ENCODE results near the gene SLC39A2. TPM values are rescaled to one million over a fixed set of nuclear protein-coding genes. Genes with fewer than 3 reads are reported as not detected.

The SLC39A2 gene
- total RNA-seq, 1 experiment from 2014 or later, result not detected

GRCh38 chr14:21030531-21030930 lies 31.4 kb downstream of the SLC39A2 start:
- Mint-ChIP-seq H3K9me3 (ENCODE audit: unreplicated experiment) (no peaks in the 10 kb centered on the region), H3K4me1 (ENCODE audit: insufficient read depth, unreplicated experiment) (no peaks in the 10 kb centered on the region), H3K36me3 (ENCODE audit: insufficient read depth, unreplicated experiment) (no peaks in the 10 kb centered on the region), H3K27ac (ENCODE audit: low read depth, unreplicated experiment) (no peak overlapping the region), H3K27me3 (ENCODE audit: insufficient read depth, unreplicated experiment) (no peaks in the 10 kb centered on the region), H3K4me3 (ENCODE audit: unreplicated experiment) (no peak overlapping the region)
- ChIA-PET CTCF (interaction anchor here (0.7 to 6.6 kb wide), 3 partner anchors 10 to 31 kb away, joined by 4 to 104 read pairs (median 25); partner anchors contain the start of gene SLC39A2), POLR2A (no interaction called here)
- TF ChIP-seq, protein P1, sequence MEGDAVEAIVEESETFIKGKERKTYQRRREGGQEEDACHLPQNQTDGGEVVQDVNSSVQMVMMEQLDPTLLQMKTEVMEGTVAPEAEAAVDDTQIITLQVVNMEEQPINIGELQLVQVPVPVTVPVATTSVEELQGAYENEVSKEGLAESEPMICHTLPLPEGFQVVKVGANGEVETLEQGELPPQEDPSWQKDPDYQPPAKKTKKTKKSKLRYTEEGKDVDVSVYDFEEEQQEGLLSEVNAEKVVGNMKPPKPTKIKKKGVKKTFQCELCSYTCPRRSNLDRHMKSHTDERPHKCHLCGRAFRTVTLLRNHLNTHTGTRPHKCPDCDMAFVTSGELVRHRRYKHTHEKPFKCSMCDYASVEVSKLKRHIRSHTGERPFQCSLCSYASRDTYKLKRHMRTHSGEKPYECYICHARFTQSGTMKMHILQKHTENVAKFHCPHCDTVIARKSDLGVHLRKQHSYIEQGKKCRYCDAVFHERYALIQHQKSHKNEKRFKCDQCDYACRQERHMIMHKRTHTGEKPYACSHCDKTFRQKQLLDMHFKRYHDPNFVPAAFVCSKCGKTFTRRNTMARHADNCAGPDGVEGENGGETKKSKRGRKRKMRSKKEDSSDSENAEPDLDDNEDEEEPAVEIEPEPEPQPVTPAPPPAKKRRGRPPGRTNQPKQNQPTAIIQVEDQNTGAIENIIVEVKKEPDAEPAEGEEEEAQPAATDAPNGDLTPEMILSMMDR (IDR thresholded peaks at IDR 0.05; ENCODE audit: unreplicated experiment), result no peak
- no peak for DNase-seq (ENCODE audit: unreplicated experiment)
- BruUV-seq (replicated peaks), result no TSS peak
- intact Hi-C loops (cut with micrococcal nuclease), result no loop called here

DNA sequence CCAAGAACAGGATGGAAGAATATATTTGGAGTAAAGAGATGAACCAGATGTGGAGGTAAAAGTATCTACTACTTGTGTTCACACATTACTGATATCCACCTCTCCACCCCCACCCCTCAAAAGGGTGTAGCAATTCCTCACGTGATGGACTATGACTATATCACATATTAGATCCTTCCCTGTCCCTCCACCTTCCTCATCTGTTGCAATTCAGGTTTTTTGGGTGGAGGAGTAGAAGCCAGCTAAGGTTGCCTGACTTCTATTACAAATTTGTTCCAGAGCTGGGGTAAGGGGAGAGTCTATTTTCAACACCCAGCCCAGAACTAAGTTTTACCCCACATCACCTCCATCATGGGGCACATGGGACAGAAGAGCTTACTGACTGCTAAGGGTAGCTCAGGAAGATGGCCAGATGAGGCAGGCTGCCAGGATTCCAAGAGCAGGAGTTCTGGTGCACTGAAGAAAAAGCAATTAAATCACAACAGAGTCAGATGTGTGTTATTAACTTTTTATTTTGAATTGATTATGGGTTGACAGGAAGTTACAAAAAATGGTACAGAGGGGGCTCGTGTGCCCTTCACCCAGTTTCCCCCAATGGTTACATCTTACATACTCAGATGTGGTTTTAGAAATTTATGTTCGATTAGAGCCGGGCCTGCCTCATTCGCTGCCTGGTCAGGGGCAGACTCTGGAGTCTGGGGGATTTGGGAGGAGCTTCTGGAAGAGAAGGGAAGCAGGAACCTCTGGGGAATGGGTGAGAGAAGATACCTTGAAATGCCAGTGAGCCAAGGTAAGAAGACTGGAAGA lies 33.4 kb downstream of the SLC39A2 start:
- CTCF ChIA-PET, result interaction anchor here (0.6 to 6.6 kb wide), 12 partner anchors 8 to 348 kb away, joined by 3 to 104 read pairs (median 5); partner anchors contain the start of gene RNASE4
- Mint-ChIP-seq H3K27ac (ENCODE audit: low read depth, unreplicated experiment) (no peak overlapping the region), H3K4me1 (ENCODE audit: insufficient read depth, unreplicated experiment) (no peaks in the 10 kb centered on the region), H3K27me3 (ENCODE audit: insufficient read depth, unreplicated experiment) (no peaks in the 10 kb centered on the region), H3K36me3 (ENCODE audit: insufficient read depth, unreplicated experiment) (no peaks in the 10 kb centered on the region), H3K9me3 (ENCODE audit: unreplicated experiment) (no peaks in the 10 kb centered on the region), H3K4me3 (ENCODE audit: unreplicated experiment) (no peak overlapping the region)
- no TSS peak for BruUV-seq (replicated peaks)
- TF ChIP-seq, protein P1 (IDR thresholded peaks at IDR 0.05; ENCODE audit: unreplicated experiment), result no peak
- POLR2A ChIA-PET, result interaction anchor here (1.0 kb wide), 1 partner anchor 28 kb away, joined by 3 read pairs; no protein-coding TSS in a partner anchor
- no peak for DNase-seq (ENCODE audit: unreplicated experiment)
- intact Hi-C loops (cut with micrococcal nuclease), result no loop called here

DNA sequence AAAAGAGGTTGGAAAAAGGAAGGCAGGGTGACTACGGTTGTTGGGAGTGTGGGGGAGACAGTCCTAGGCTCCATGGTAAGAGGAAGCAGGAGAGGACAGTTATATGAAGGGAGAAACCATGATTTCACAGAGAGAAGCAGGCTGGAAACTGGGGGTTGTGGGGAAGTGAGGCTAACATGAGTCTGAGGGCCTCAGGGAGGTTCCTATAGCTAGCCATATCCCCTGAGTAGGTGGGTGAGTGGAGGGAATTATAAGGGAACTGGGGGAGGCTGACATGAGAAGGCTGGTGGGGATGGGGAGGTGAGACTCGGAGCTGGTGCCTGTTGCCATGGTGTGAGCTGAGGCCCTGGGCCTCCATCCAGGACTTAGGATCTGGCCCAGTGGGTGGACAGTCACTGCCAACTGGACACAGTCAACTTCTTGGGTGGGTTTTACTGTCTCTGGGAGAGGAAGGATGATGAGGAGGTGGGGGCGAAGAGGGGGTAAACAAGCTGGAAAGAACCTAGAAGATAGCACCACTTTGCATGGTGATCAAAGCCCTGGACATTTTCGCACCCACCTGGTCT lies 34.1 kb downstream of the SLC39A2 start:
- Mint-ChIP-seq H3K4me1 (ENCODE audit: insufficient read depth, unreplicated experiment) (no peaks in the 10 kb centered on the region), H3K4me3 (ENCODE audit: unreplicated experiment) (no peak overlapping the region), H3K27me3 (ENCODE audit: insufficient read depth, unreplicated experiment) (no peaks in the 10 kb centered on the region), H3K36me3 (ENCODE audit: insufficient read depth, unreplicated experiment) (no peaks in the 10 kb centered on the region), H3K27ac (ENCODE audit: low read depth, unreplicated experiment) (no peak overlapping the region), H3K9me3 (ENCODE audit: unreplicated experiment) (no peaks in the 10 kb centered on the region)
- no TSS peak for BruUV-seq (replicated peaks)
- DNase-seq (ENCODE audit: unreplicated experiment), result no peak
- intact Hi-C loops (cut with micrococcal nuclease), result no loop called here
- ChIA-PET POLR2A (interaction anchor here (0.5 to 1.0 kb wide), 2 partner anchors 28 to 110 kb away, joined by 3 to 4 read pairs; no protein-coding TSS in a partner anchor), CTCF (interaction anchor here (0.6 to 6.6 kb wide), 14 partner anchors 10 to 349 kb away, joined by 3 to 104 read pairs (median 5); partner anchors contain the start of gene RNASE4)
- TF ChIP-seq, protein P1 (IDR thresholded peaks at IDR 0.05; ENCODE audit: unreplicated experiment), result no peak

DNA sequence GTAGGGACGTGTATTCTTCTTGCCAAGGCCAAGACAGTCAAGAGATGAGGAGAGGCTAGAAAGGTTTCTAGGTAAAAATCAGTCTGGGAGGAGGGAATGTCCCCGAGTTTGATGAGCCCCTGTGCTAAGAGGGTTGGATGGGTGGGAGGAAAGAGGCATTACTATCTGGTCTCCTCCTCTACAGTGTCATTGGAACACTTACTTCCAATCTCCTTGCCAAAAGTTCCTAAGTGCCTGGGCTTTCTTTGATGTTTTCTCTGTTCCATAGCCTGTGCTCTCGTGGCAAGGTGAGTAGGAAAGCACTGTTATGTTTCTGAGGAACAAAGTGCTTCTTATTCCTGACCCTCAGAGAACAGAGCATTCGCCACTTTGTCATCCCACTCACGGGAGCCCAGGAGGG lies 35.6 kb downstream of the SLC39A2 start, which contains the start of gene RNASE13:
Gene RNASE13 (minus strand): TSS at position 101 of the 400 bp plus-strand sequence. CDS start 519 bp downstream, outside the sequence.
- Mint-ChIP-seq H3K27me3 (ENCODE audit: insufficient read depth, unreplicated experiment) (no peaks in the 10 kb centered on the region), H3K4me3 (ENCODE audit: unreplicated experiment) (no peak within 1 kb of the TSS), H3K4me1 (ENCODE audit: insufficient read depth, unreplicated experiment) (no peaks in the 10 kb centered on the region), H3K27ac (ENCODE audit: low read depth, unreplicated experiment) (no peak within 1 kb of the TSS), H3K36me3 (ENCODE audit: insufficient read depth, unreplicated experiment) (no peaks in the 10 kb centered on the region), H3K9me3 (ENCODE audit: unreplicated experiment) (no peaks in the 10 kb centered on the region)
- no TSS peak for BruUV-seq (replicated peaks)
- ChIA-PET CTCF (interaction anchor here (0.7 to 6.6 kb wide), 8 partner anchors 17 to 71 kb away, joined by 3 to 104 read pairs (median 11); no protein-coding TSS in a partner anchor), POLR2A (no interaction called here)
- intact Hi-C loops (cut with micrococcal nuclease), result no loop called here
- no peak for DNase-seq (ENCODE audit: unreplicated experiment)
- TF ChIP-seq, protein P1 (IDR thresholded peaks at IDR 0.05; ENCODE audit: unreplicated experiment), result no peak

All from MCF 10A (cell line).